OCI-M1 (cell line): ENCODE measurements around the gene RAB6B.

Source experiments
- DNase-seq: peaks from one replicate; lab custom pipeline; 2025; lab: John Stamatoyannopoulos, UW

The RAB6B gene

GRCh38 chr3:133894353-133895207 lies 1.1 kb downstream of the RAB6B start:
- no peak for DNase-seq

- DNase-seq = no peak
Observed at GRCh38 chr3:133893683-133894352, 1.9 kb downstream of the RAB6B start.

- peak; percentile 72 for DNase-seq
Observed at GRCh38 chr3:133892541-133893231, 3.0 kb downstream of the RAB6B start.

DNA sequence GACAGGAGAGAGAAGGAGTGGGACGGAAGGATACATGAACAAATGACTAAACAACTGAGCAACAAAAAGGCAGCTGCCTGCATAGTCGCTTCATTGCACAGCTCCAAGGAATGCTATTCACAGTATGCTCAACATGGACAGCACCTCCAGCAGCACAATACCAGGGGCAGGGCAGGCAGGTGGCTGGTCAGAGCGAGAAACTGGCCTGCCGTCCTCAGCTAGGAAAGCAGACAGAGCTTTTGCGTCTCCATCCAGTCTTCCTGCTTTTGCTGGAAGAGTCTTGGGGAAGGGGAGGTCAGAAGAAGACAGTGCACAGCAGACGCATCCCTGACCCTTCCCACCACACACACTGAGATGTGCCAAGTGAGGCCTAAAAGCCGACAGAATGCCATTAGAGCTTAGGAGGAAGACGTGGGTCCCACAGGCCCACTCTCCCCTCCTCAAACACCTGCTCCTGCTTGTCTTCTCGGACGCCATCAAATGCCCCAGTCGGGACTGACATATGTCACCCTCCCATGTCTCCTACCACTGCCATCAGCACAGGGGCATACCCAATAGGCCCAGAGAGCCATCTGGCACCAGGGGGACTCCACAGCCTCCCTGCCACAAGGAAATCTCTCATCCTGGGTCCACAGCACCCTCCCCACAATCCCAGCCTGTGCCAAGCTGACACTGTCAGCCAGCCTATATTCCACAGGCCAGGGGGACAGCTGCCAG lies 3.9 kb downstream of the RAB6B start:
- no peak for DNase-seq

GRCh38 chr3:133890972-133891644 lies 4.6 kb downstream of the RAB6B start:
- DNase-seq = no peak

DNA sequence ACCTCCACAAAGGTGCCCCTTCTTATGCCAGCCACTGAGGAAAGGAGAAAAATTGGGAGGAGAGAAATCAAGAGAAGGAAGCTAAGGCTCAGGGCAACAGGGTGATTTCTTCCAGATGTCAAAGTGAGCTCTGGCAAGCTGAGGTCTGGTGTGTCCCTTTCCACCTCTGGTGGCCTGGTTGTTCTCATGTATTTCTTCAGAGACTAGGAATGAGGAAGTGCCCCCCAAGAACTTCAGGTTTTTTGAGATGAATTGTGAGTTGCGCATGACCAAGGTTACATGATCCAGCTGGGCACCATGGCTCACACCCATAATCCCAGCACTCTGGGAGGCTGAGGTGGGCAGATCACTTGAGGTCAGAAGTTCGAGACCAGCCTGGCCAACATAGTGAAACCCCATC lies 5.6 kb downstream of the RAB6B start:
- DNase-seq = no peak

DNA sequence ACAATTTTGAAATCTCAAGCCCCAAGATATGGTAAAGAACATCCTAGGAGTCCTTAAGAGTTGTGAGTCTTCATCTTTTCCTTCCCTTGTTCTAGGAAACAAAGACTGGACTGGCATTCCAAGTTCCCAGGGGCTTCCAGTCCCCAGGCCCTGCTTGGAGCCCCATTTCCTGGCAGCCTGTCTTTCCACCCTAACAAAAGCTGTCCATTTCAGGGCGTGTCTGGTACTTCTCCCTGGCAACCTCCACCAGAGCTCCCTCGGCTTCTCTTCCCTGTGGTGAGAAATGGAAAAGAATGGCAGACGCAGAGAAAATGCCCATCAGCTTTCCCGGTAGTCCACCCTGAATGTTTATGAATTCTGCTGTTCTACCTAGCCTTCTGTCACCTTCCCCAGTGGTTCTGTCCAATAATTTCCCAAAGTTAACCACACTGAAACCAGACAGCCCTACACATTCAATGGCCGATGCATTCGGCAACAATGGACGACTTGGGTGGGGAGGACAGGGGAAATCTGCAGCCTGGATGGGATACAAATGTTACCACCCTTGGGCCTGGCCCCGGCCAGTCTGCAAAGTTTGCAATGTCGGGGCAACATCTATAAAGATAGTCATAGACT lies 6.8 kb downstream of the RAB6B start:
- DNase-seq = no peak

GRCh38 chr3:133887803-133888703 lies 7.6 kb downstream of the RAB6B start:
- DNase-seq = peak; percentile 12

- no peak for DNase-seq
Observed at GRCh38 chr3:133887074-133887802, 8.4 kb downstream of the RAB6B start.

- DNase-seq = no peak
Observed at GRCh38 chr3:133886031-133886722, 9.5 kb downstream of the RAB6B start.

DNA sequence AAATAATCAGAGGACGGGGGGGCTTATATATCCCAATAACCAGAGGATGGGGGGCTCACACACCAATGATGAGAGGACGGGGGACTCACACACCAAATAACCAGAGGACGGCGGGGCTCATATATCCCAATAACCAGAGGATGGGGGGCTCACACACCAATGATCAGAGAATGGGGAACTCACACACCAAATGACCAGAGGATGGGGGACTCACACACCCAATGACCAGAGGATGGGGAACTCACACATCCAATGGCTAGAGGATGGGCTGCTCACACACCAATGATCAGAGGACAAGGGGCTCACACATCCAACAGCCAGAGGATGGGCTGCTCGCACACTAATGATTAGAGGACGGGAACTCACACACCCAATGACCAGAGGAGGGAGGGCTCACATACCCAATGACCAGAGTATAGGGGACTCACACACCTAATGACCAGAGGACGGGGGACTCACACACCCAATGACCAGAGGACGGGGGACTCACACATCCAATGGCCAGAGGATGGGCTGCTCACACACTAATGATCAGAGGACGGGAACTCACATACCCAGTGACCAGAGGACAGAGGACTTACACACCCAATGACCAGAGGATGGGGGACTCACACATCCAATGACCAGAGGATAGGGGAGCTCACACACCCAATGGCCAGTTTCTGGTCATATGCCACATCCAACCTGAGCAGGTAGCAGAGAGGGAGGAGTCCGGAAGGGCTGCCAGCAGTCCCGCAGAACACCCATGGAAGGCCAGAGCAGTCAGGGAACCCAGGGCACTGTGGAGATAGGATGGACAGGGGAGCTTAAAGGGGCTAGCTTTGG lies 10.6 kb downstream of the RAB6B start:
- no peak for DNase-seq

- DNase-seq = no peak
Observed at GRCh38 chr3:133884054-133884886, 11.4 kb downstream of the RAB6B start.

GRCh38 chr3:133883641-133884040 lies 12.0 kb downstream of the RAB6B start:
- DNase-seq = peak; percentile 21

DNA sequence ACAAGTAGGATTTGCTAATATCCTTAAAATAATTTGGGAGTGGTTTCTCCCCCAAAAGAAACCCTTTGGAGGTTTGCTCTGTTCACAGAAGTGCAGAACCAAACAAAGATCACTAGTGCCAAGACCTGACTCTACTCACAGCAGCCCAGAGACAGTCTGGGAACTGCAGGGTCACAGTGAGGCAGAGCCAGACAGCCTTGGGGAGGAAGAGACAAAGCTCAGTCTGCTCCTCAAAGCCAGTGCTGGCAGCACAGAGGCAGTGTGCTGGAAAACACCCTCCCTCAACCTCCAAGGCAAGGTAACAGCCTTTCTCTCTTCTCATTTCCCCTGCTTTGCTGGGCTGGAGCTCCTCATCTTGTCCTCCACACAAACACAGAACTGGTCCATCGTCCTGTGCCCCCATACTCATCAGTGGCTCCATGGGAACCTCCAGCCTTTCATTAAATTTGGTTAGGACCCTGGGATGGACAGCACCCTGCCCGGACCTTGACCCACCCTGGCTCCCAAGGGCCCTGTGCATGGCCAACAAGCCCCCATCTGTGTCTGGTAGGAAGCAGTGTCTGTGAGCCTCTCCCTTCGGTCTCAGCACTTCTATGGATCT lies 12.6 kb downstream of the RAB6B start:
- DNase-seq = no peak

DNA sequence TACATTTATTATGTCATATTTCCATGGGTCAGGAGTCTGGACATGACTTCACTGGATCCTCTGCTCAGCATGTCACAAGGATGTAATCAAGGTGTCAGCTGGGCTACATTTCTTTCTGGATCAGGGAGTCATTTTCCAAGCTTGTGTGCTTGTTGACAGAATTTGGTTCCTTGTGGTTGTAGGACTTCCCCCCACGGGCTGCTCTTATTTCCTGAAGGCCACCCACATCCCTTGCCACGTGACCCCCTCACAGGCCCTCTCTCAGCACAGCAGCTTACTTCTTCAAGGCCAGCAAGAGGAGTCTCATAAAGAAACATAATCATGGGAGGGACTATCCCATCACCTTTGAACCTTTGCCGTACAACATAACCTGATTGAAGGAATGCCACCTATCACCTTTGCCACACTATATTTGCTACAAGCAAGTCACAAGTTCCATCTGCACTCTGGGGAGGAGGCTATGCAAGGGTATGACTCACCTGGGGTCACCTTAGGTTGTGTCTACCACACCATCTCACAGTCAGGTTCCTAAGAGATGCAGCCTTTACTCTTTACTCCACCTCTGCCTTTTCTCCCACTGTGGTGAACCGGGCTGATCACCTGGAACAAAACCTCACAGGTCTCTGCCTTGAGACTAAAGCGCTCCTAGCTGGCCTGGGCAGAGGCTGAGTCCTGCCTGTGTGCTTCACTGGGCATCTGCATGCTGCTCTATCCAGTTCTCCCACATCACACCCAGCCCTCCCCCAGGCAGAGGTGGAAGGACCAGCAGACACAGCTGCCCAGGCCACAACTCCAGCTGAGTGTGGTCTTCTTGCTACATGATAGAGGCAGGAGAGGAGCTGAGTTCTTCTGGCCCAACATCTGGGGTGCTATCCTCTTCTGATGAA lies 13.5 kb downstream of the RAB6B start:
- DNase-seq = no peak

DNA sequence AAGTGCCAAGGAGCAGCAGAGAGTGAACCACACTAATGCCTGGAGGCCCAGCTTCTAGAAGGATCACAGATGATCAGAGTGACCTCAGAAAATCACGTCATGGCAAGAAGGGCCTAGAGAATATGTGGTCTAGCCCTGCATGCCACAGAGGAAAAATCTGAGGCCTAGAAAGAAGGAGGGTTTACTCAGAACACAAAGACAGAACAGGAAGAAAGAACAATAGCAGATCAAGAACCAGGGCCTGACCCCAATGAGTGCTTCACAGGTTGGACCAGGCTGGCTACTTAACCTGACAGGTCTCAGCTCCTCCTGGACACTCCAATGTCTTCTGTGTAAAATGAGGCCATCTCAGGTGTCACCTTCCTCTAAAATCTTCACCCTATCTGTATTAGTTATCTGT lies 14.2 kb downstream of the RAB6B start:
- DNase-seq = no peak
